RWPE2 (cell line): ENCODE measurements around the gene KRT76.

Experiments
- ATAC-seq: fragments of 200-7000 bp; cut with Tn5 transposase; 3 replicates; pipeline ENCODE4 v1.9.1; 2021; ENCODE audit warnings: low read depth
- DNase-seq: peaks from one replicate; pipeline ENCODE4 v3.0.0-alpha.2; 2020; ENCODE audit warnings: low spot score
- H3K27ac ChIP-seq: fragments of 450-650 bp; 2 replicates; pipeline ENCODE4 v1.5.1; 2017; ENCODE audit warnings: mild to moderate bottlenecking; ENCODE audit not compliant: poor library complexity, severe bottlenecking
- H3K27me3 ChIP-seq: fragments of 250-450 bp; sonication (Bioruptor Pico); 2 replicates; pipeline ENCODE4 v1.5.1; 2021; ENCODE audit warnings: mild to moderate bottlenecking, moderate library complexity; ENCODE audit not compliant: insufficient read depth, poor library complexity, severe bottlenecking
- H3K36me3 ChIP-seq: fragments of 250-450 bp; sonication (Bioruptor Pico); 2 replicates; pipeline ENCODE4 v1.5.1; 2020; ENCODE audit warnings: low read depth, mild to moderate bottlenecking, moderate library complexity
- H3K4me1 ChIP-seq: fragments of 250-450 bp; sonication (Bioruptor Pico); 2 replicates; pipeline ENCODE4 v1.5.1; 2021; ENCODE audit warnings: mild to moderate bottlenecking, moderate library complexity; ENCODE audit not compliant: insufficient read depth, poor library complexity, severe bottlenecking
- H3K4me3 ChIP-seq: fragments of 250-450 bp; sonication (Bioruptor Pico); 2 replicates; pipeline ENCODE4 v1.5.1; 2021; ENCODE audit warnings: mild to moderate bottlenecking, moderate library complexity; ENCODE audit not compliant: severe bottlenecking
- H3K9me3 ChIP-seq: fragments of 250-450 bp; sonication (Bioruptor Pico); 2 replicates; pipeline ENCODE4 v1.5.1; 2021; ENCODE audit warnings: mild to moderate bottlenecking, moderate library complexity; ENCODE audit not compliant: severe bottlenecking
- TF ChIP-seq, protein P1 (sequence below): fragments of 450-650 bp; IDR thresholded peaks from one replicate; pipeline ENCODE4 v1.5.1; 2017; ENCODE audit warnings: mild to moderate bottlenecking, moderate library complexity; ENCODE audit not compliant: poor library complexity, severe bottlenecking

The KRT76 gene

DNA sequence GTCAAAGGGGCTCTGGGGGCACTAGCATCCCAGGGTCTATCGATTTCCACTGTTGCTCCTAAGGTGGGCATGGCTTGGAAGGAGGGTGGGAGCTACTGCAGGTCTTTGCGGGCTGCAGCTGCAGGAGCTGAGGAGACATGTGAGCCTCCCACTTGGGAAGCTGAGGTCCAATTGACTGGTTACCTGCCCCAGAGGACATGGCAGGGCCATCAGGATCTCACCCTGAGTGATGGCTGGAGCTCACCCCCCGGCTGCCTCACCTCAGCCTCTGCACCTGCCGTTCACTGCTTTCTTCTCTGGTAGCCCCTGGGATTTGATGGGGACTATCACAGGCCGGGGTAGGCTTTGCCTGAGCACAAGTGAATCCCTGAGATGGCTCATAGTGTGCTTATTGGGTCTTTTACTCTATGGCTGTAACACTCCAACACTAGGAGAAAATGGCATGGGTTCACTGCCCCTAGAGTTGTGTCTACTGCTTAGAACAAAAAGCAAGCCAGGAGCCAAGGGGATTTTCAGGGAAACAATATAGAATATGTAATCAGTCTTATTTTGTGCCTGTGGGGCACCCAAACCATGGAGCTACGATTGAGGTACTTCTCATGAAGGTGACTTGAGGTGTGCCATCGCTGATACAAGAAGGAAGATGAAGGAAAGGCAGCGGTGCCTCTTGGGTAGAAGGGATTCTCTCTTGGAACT is 40.0 kb upstream of the KRT76 start:
- DNase-seq (no peak), ATAC-seq (no peak)
- TF ChIP-seq, protein P1, sequence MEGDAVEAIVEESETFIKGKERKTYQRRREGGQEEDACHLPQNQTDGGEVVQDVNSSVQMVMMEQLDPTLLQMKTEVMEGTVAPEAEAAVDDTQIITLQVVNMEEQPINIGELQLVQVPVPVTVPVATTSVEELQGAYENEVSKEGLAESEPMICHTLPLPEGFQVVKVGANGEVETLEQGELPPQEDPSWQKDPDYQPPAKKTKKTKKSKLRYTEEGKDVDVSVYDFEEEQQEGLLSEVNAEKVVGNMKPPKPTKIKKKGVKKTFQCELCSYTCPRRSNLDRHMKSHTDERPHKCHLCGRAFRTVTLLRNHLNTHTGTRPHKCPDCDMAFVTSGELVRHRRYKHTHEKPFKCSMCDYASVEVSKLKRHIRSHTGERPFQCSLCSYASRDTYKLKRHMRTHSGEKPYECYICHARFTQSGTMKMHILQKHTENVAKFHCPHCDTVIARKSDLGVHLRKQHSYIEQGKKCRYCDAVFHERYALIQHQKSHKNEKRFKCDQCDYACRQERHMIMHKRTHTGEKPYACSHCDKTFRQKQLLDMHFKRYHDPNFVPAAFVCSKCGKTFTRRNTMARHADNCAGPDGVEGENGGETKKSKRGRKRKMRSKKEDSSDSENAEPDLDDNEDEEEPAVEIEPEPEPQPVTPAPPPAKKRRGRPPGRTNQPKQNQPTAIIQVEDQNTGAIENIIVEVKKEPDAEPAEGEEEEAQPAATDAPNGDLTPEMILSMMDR = no peak
- H3K9me3 ChIP-seq = no peaks in the 10 kb centered on the region
- no peaks in the 10 kb centered on the region for H3K27me3 ChIP-seq
- no peaks in the 10 kb centered on the region for H3K36me3 ChIP-seq
- H3K4me3 ChIP-seq = no peak overlapping the region
- H3K4me1 ChIP-seq = no peaks in the 10 kb centered on the region
- no peak overlapping the region for H3K27ac ChIP-seq

DNA sequence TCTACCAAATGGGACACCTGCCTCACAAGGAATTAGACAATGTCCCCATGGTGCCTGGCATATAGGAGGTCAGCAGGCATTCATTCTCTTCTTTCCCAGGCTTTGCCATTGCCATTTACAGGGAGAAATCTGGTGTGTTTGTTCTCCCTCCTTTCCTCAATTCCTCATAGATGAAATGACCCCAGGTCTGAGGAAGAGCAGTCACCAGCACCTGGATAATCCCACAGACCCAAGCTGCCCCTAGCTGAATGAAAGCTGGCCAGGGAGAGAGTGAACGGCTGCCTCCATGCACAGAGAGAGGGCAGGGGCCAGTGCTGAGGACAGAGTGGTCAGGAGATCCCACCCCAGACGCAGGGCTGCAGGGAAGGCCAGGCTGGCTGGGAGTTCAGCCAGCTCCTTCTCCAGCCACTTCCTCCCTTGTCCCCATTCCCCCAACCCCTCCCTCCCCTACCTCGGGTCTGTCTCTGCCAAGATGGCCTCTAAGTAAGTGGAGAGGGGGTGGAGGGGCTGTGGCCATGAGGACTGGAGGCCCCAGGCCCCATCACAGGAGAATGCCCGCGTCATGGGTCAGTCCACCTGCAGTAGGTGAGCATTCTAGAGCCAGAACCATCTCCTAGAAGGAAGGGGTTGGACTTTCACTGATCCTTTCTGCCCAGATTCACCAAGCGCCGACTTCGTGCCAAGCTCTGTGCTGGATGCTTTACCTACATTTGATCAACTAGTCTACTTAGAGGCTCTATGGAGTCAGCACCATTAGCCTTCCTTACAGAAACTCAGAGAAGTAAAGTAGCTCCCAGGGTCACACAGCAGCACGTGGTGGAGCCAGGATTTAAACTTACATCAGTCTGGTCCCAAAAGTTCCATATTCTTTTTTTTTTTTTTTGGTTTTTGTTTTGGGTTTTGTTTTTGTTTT is 38.8 kb upstream of the KRT76 start:
- ATAC-seq (no peak), DNase-seq (no peak)
- Histone ChIP-seq H3K4me1 (no peaks in the 10 kb centered on the region), H3K27me3 (no peaks in the 10 kb centered on the region), H3K9me3 (no peaks in the 10 kb centered on the region), H3K4me3 (no peak overlapping the region), H3K36me3 (no peaks in the 10 kb centered on the region), H3K27ac (no peak overlapping the region)
- TF ChIP-seq, protein P1 = no peak

DNA sequence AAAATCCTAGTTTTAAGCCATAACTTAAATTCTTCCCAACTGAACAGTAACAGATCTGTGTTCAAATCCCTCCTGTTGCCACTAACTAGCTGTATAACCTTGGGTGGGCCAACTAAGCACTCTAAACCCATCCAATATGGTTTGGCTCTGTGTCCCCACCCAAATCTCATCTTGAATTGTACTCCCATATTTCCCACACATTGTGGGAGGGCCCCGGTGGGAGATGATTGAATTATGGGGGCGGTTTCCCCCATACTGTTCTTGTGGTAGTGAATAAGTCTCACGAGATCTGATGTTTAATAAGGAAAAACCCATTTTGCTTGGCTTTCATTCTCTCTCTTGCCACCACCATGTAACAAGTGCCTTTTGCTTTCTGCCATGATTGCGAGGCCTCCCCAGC is 38.0 kb upstream of the KRT76 start:
- TF ChIP-seq, protein P1 = no peak
- no peaks in the 10 kb centered on the region for H3K4me1 ChIP-seq
- H3K4me3 ChIP-seq = no peak overlapping the region
- ATAC-seq = no peak
- no peaks in the 10 kb centered on the region for H3K9me3 ChIP-seq
- DNase-seq = no peak
- no peak overlapping the region for H3K27ac ChIP-seq
- no peaks in the 10 kb centered on the region for H3K27me3 ChIP-seq
- H3K36me3 ChIP-seq = no peaks in the 10 kb centered on the region

DNA sequence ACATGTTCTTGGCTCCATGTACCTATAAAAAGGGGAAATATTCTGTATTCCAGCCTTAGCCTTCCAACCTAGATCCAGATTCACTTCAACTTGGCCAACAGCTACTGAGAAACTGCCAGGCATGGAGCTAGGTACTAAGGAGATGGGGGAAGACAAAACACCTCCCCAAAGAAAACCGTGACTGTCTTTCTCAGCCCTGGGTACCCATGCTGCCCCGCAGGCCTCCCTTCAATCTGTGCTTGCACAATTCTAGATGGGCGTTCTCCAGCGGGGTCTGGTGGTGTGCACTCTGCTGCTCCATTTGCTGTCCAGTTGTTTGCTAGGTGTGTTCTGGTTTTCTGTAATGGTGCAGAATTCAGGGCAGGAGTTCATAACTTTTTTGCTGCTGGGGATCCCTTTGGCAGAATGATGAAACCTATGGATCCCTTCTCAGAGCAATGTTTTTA is 37.6 kb upstream of the KRT76 start:
- Histone ChIP-seq H3K36me3 (no peaks in the 10 kb centered on the region), H3K27ac (no peak overlapping the region), H3K9me3 (no peaks in the 10 kb centered on the region), H3K27me3 (no peaks in the 10 kb centered on the region), H3K4me3 (no peak overlapping the region), H3K4me1 (no peaks in the 10 kb centered on the region)
- TF ChIP-seq, protein P1 = no peak
- DNase-seq (no peak), ATAC-seq (no peak)
